HL-60 (cell line): ENCODE measurements around the gene TMEM198.

Experiments
- DNase-seq, 2 experiments: peaks; one replicate each; pipeline ENCODE4 v3.0.0-alpha.2; 2010 to 2020; ENCODE audit warnings: low read depth in 1 of 2, low spot score in 1 of 2
- H3K27ac ChIP-seq: fragments of 250-450 bp; sonication (Bioruptor Pico); replicated peaks from 2 replicates; pipeline ENCODE4 v1.5.1; 2020; ENCODE audit warnings: mild to moderate bottlenecking, moderate library complexity
- H3K27me3 ChIP-seq: fragments of 250-450 bp; sonication (Bioruptor Pico); 2 replicates; pipeline ENCODE4 v1.5.1; 2021; ENCODE audit warnings: mild to moderate bottlenecking, moderate library complexity; ENCODE audit not compliant: insufficient read depth, poor library complexity, severe bottlenecking
- H3K4me3 ChIP-seq: replicated peaks from 2 replicates; pipeline ENCODE4 v1.5.1; 2011; ENCODE audit warnings: mild to moderate bottlenecking, control low read depth, low read length; ENCODE audit not compliant: insufficient read depth
- CTCF ChIP-seq: IDR thresholded peaks from one replicate; pipeline ENCODE4 v1.5.1; 2011; ENCODE audit warnings: low read length, control low read depth, inconsistent platforms; ENCODE audit not compliant: insufficient read depth
- GABPA ChIP-seq: IDR thresholded peaks from 2 replicates; pipeline ENCODE4 v1.6.1; 2012; ENCODE audit warnings: low read depth
- POLR2AphosphoS5 ChIP-seq: IDR thresholded peaks from 2 replicates; pipeline ENCODE4 v1.6.1; 2012; ENCODE audit warnings: low read depth
- REST ChIP-seq: IDR thresholded peaks from 2 replicates; pipeline ENCODE4 v1.6.1; 2012; ENCODE audit warnings: low read depth; ENCODE audit not compliant: insufficient replicate concordance
- SPI1 ChIP-seq: IDR thresholded peaks from 2 replicates; pipeline ENCODE4 v1.6.1; 2012; ENCODE audit warnings: low read depth, mild to moderate bottlenecking, borderline replicate concordance

TMEM198 gene

GRCh38 chr2:219497495-219498279, 46.1 kb upstream of the TMEM198 start:
- peak overlapping the region; percentile 6; the same call in 1 of the 2 replicates for H3K27ac ChIP-seq
- peaks cover 45% of the 10 kb centered on the region for H3K27me3 ChIP-seq
- H3K4me3 ChIP-seq = peak overlapping the region; percentile 81
- peak; percentile 35 to 46 for DNase-seq
- TF ChIP-seq CTCF (no peak), SPI1 (no peak), POLR2AphosphoS5 (no peak), GABPA (no peak), REST (no peak)

GRCh38 chr2:219498280-219499057, 45.4 kb upstream of the TMEM198 start, which contains the start of gene GMPPA:
TSS of gene GMPPA (plus strand) at chr2:219498891. CDS start at chr2:219499976, 1,085 bp downstream.
- peak within 1 kb of the TSS; percentile 81 for H3K4me3 ChIP-seq
- peaks cover 43% of the 10 kb centered on the region for H3K27me3 ChIP-seq
- peak within 1 kb of the TSS; percentile 67 for H3K27ac ChIP-seq
- DNase-seq = peak; percentile 95 to 98
- peak; percentile 95 for TF ChIP-seq POLR2AphosphoS5
- TF ChIP-seq SPI1 = peak; percentile 15; the same call in 1 of the 2 replicates
- TF ChIP-seq CTCF = no peak
- peak; percentile 14; the same call in 1 of the 2 replicates for TF ChIP-seq GABPA
- TF ChIP-seq REST = peak; percentile 70

GRCh38 chr2:219499058-219499307, 44.8 kb upstream of the TMEM198 start:
- Histone ChIP-seq H3K27ac (peak overlapping the region; percentile 67), H3K27me3 (peaks cover 38% of the 10 kb centered on the region), H3K4me3 (peak overlapping the region; percentile 81)
- no peak for TF ChIP-seq REST
- no peak for TF ChIP-seq POLR2AphosphoS5
- no peak for TF ChIP-seq CTCF
- TF ChIP-seq SPI1 = no peak
- TF ChIP-seq GABPA = no peak
- DNase-seq = no peak
